Measurements from ENCODE around the gene TRPC6.

The TRPC6 gene

GRCh38 chr11:101584655-101585054 lies 848 bp upstream of the TRPC6 start:
- TF ChIP-seq CTCF (IDR thresholded peaks at IDR 0.05; ENCODE audit: extremely low read depth, missing control alignments): no peak
- no peak for DNase-seq (ENCODE audit: low spot score)

GRCh38 chr11:101584129-101584515 lies 315 bp upstream of the TRPC6 start:
- no peak for DNase-seq (ENCODE audit: low spot score)
- TF ChIP-seq CTCF (IDR thresholded peaks at IDR 0.05; ENCODE audit: extremely low read depth, missing control alignments): no peak

GRCh38 chr11:101582989-101583250 lies 887 bp downstream of the TRPC6 start:
- DNase-seq (ENCODE audit: low spot score): no peak
- TF ChIP-seq CTCF (IDR thresholded peaks at IDR 0.05; ENCODE audit: extremely low read depth, missing control alignments): no peak

GRCh38 chr11:101582236-101582988 lies 1.4 kb downstream of the TRPC6 start:
- DNase-seq (ENCODE audit: low spot score): no peak
- TF ChIP-seq CTCF (IDR thresholded peaks at IDR 0.05; ENCODE audit: extremely low read depth, missing control alignments): no peak

GRCh38 chr11:101577461-101577860 lies 6.3 kb downstream of the TRPC6 start:
- DNase-seq (ENCODE audit: low spot score): no peak
- TF ChIP-seq CTCF (IDR thresholded peaks at IDR 0.05; ENCODE audit: extremely low read depth, missing control alignments): no peak

- DNase-seq (ENCODE audit: low spot score): no peak
Measured at GRCh38 chr11:101576456-101576855, 7.4 kb downstream of the TRPC6 start.

GRCh38 chr11:101574886-101575285 lies 8.9 kb downstream of the TRPC6 start:
- DNase-seq (ENCODE audit: low spot score): no peak

More at GRCh38 chr11:101576456-101576855, 7.4 kb downstream of the TRPC6 start:
- TF ChIP-seq CTCF (IDR thresholded peaks at IDR 0.05; ENCODE audit: extremely low read depth, missing control alignments): no peak

More at GRCh38 chr11:101574886-101575285, 8.9 kb downstream of the TRPC6 start:
- no peak for TF ChIP-seq CTCF (IDR thresholded peaks at IDR 0.05; ENCODE audit: extremely low read depth, missing control alignments)

All from GM20000 (cell line).